Measurements from ENCODE around the gene KCNQ5. TPM values are rescaled to one million over a fixed set of nuclear protein-coding genes. Genes with fewer than 3 reads are reported as not detected.
A peak's percentile ranks its signal among the peaks of the same experiment; 100 is the strongest.

The KCNQ5 gene
- total RNA-seq, 1 experiment from 2014 or later = 7.8 TPM

- no peak for DNase-seq
- no peak overlapping the region for H3K4me3 ChIP-seq
- peaks cover 5% of the 10 kb centered on the region; the same call in 1 of the 2 replicates for H3K36me3 ChIP-seq
- no peaks in the 10 kb centered on the region for H3K27me3 ChIP-seq
- H3K9me3 ChIP-seq = no peaks in the 10 kb centered on the region
Measured at GRCh38 chr6:72627539-72627938, 5.7 kb downstream of the KCNQ5 start.

- no peak for DNase-seq
Measured at GRCh38 chr6:72631480-72631879, 9.6 kb downstream of the KCNQ5 start.

DNA sequence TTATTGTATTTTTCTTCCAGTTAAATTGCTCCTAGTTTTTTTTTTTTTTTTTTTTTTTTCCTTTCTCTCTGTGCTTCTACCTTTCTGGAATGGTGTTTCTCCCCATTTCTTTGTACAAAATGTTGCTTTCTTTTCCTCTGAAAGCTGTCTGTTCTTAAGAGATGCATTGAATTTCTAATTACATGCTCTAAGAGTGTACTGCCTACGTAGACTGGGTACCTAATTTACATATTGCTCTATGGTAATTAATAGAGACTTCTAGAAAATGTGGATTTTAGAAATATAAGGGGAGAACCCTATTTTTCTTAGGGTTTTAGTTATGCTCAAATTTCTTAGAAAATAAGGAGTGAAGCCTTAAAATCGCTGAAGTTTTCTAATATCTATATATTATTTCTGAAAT lies 13.8 kb downstream of the KCNQ5 start:
- Histone ChIP-seq H3K27me3 (no peaks in the 10 kb centered on the region), H3K36me3 (no peaks in the 10 kb centered on the region; the same call in 1 of the 2 replicates)
- no peak for DNase-seq

More at GRCh38 chr6:72631480-72631879, 9.6 kb downstream of the KCNQ5 start:
- no peaks in the 10 kb centered on the region for H3K9me3 ChIP-seq
- H3K4me3 ChIP-seq = no peak overlapping the region
- no peaks in the 10 kb centered on the region; the same call in 1 of the 2 replicates for H3K36me3 ChIP-seq
- no peaks in the 10 kb centered on the region for H3K27me3 ChIP-seq

DNA sequence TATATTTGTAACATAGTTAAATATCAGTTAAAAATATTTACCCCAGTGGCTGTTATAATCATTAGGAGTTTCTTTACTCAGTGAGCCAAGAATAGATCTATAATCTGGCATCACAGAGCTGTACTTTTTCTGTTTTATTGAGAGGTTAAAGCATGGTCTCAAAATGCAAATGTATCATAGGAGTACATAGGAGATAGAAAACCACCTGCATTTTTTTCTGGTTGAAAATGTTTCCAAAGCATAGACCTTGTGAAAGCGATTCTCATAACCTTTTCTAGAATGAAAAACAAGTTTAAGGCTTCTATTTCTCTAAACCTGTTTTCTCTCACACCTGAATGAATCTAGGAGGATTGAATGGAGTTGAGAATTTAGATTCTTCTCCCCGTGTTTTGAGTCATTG lies 14.4 kb downstream of the KCNQ5 start:
- Histone ChIP-seq H3K27me3 (no peaks in the 10 kb centered on the region), H3K4me3 (no peak overlapping the region), H3K9me3 (no peaks in the 10 kb centered on the region), H3K36me3 (no peaks in the 10 kb centered on the region; the same call in none of the 2 replicates)
- DNase-seq = no peak

More for the DNA sequence above, 13.8 kb downstream of the KCNQ5 start:
- Histone ChIP-seq H3K4me3 (no peak overlapping the region), H3K9me3 (no peaks in the 10 kb centered on the region)

DNA sequence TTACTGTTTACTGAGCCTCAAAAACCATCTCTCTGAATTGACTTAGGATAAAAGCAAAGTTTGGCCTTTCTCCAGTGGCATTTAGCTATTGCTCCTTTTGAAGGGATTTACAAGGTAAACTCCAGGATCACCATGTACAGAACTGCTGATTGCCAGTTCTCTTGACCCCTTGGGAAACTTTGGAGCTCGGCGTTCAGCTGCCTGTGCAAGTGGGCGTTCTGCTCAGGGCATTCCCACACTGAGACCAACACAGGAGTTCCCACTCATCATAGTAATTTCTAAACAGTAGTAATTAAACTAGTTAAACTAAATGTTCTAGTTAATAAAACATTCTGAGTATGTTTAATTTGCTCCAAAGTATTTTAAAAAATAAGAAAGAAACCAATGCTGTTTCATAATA lies 14.9 kb downstream of the KCNQ5 start:
- Histone ChIP-seq H3K27me3 (no peaks in the 10 kb centered on the region), H3K4me3 (no peak overlapping the region), H3K36me3 (no peaks in the 10 kb centered on the region; the same call in none of the 2 replicates)

GRCh38 chr6:72639920-72640614 lies 18.2 kb downstream of the KCNQ5 start:
- Histone ChIP-seq H3K36me3 (no peaks in the 10 kb centered on the region; the same call in 1 of the 2 replicates), H3K4me3 (no peak overlapping the region), H3K27me3 (no peaks in the 10 kb centered on the region), H3K9me3 (no peaks in the 10 kb centered on the region)
- no peak for DNase-seq

More for the DNA sequence above, 14.9 kb downstream of the KCNQ5 start:
- no peaks in the 10 kb centered on the region for H3K9me3 ChIP-seq
- DNase-seq = no peak

GRCh38 chr6:72640615-72640930 lies 18.7 kb downstream of the KCNQ5 start:
- Histone ChIP-seq H3K27me3 (no peaks in the 10 kb centered on the region), H3K9me3 (no peaks in the 10 kb centered on the region), H3K4me3 (no peak overlapping the region), H3K36me3 (no peaks in the 10 kb centered on the region; the same call in 1 of the 2 replicates)
- no peak for DNase-seq

DNA sequence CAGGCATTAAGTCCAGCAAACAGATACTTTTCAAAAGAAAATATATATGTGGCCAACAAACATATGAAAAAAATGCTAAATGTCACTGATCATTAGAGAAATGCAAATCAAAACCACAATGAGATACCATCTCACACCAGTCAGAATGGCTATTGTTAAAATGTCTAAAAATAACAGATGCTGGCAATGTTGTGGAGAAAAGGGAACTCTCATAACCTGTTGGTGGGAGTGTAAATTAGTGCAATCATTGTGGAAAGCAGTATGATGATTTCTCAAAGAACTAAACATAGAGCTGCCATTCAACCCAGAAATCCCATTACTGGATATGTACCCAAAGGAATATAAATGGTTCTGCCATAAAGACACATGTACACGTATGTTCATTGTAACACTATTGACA lies 20.6 kb downstream of the KCNQ5 start:
- Histone ChIP-seq H3K27me3 (no peaks in the 10 kb centered on the region), H3K9me3 (no peaks in the 10 kb centered on the region), H3K36me3 (peaks cover 3% of the 10 kb centered on the region; the same call in 1 of the 2 replicates), H3K4me3 (no peak overlapping the region)
- DNase-seq = no peak

GRCh38 chr6:72643214-72643613 lies 21.4 kb downstream of the KCNQ5 start:
- no peaks in the 10 kb centered on the region for H3K27me3 ChIP-seq
- DNase-seq = no peak
- no peaks in the 10 kb centered on the region for H3K9me3 ChIP-seq
- H3K4me3 ChIP-seq = no peak overlapping the region
- peaks cover 3% of the 10 kb centered on the region; the same call in 1 of the 2 replicates for H3K36me3 ChIP-seq

DNA sequence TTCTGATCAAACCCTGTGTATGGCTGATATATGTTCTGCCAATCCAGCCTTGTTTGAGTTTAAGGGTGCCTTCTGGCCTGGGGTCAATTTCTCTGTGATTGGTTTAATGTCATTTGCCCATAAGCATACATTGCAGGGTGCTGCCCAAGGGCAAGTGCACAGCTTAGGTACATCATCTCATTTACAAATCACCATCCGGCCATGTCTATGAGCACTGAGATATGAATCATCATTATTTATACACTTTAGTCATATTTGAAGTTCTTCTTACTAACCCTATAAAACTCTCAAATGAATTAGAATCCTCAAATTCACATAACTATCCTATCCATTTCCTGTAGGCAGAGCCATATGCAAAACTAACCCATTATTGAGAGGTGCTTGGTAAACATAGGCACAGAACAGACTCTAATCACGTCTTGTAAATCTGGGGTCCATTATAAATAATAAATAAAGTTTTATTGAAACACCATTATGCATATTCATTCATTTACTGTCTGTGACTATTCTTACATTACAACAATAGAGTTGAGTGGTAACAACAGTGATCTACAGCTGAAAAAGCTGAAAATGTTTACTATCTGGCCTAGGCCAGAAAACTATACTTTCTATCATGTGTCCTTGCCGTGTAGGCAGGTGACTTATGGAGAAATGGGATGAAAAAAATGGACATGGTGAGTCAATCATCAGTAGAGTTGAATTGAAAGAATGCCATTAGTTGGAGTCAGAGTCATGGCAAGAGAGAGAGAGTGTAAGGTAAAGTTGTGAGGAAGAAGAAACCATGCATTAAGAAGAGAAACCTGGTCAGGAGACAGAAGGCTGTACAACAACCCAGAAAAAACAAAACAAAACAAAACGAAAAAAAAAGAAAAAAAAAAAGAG lies 25.0 kb downstream of the KCNQ5 start:
- H3K4me3 ChIP-seq = no peak overlapping the region
- H3K9me3 ChIP-seq = no peaks in the 10 kb centered on the region
- DNase-seq = no peak
- H3K27me3 ChIP-seq = no peaks in the 10 kb centered on the region
- peaks cover 3% of the 10 kb centered on the region; the same call in 1 of the 2 replicates for H3K36me3 ChIP-seq

DNA sequence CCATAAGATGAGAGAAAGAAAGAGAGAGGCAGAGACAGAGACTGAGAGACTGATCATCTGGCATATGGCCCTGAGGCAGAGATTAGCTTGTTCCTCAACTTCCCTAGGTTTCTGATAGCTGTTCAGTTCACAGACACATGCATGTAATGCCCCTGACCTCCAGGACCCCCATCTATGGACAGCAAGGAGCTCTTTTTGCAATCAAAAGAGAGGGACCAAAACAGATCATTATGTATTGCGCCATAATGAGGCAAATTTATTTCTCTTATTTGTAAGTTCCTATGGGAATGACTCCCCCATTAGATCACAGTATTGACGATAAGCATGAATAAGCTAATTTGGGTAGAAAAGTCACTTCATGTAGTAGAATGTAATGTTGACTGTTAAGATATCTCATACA lies 25.6 kb downstream of the KCNQ5 start:
- Histone ChIP-seq H3K27me3 (no peaks in the 10 kb centered on the region), H3K9me3 (no peaks in the 10 kb centered on the region), H3K4me3 (no peak overlapping the region), H3K36me3 (peaks cover 3% of the 10 kb centered on the region; the same call in 1 of the 2 replicates)
- no peak for DNase-seq

- Histone ChIP-seq H3K9me3 (no peaks in the 10 kb centered on the region), H3K36me3 (peaks cover 3% of the 10 kb centered on the region; the same call in 1 of the 2 replicates), H3K4me3 (no peak overlapping the region), H3K27me3 (no peaks in the 10 kb centered on the region)
- DNase-seq = peak; percentile 47
Measured at GRCh38 chr6:72649032-72649984, 27.4 kb downstream of the KCNQ5 start.

DNA sequence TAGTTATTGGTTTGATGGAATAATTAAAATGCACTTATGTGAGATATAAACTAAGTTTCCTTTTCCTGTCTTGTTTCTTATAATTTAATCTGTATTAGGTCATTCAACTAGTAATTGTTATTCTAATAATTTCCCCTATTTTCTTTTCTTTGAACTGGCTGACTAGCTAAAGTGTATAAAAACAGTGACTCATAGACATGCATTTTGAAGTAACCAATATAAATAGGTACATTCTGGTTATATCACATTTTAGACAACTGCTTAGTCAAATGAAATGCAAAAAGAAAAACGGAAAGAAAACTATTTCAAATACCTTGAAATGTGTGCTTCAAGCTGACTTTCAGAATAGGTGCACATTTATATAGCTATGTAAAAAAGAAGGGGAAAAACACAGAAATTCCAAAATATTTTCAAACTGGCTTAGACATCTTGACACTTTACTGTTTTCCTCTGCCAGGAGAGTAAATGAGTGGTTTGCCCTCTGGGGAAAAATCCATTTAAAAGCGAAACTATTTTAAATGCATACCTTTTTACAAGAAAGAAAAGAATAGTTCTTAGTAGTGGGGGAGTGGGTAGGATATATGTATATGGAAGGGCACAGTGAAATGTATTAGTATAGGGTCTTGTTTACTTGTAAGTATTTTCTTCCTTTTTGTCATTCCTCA lies 28.3 kb downstream of the KCNQ5 start:
- no peak for DNase-seq
- Histone ChIP-seq H3K4me3 (peak overlapping the region; percentile 13; the same call in 1 of the 2 replicates), H3K27me3 (no peaks in the 10 kb centered on the region), H3K9me3 (no peaks in the 10 kb centered on the region), H3K36me3 (peaks cover 3% of the 10 kb centered on the region; the same call in 1 of the 2 replicates)

DNA sequence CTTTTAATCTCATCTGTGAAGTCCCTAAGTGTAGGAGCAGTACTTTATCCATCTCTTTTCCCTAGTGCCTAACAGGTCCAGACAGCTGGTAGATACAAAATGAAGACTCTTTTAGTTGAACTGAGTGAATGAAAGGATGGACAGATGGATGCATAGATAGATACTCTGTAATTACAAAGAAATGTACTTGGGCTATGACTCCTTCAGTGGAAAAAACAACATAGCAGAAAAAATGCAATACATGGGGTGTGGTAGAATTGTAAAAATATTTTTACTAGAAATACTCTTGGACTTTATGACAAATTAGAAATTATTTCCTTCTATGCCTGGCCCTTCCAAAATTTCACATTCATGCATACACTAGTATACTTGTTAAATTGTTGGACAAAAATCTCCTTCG lies 29.3 kb downstream of the KCNQ5 start:
- Histone ChIP-seq H3K9me3 (no peaks in the 10 kb centered on the region), H3K27me3 (no peaks in the 10 kb centered on the region), H3K36me3 (peaks cover 3% of the 10 kb centered on the region; the same call in 1 of the 2 replicates), H3K4me3 (no peak overlapping the region)
- no peak for DNase-seq

GRCh38 chr6:72651967-72652956 lies 30.4 kb downstream of the KCNQ5 start:
- Histone ChIP-seq H3K4me3 (no peak overlapping the region), H3K36me3 (no peaks in the 10 kb centered on the region; the same call in 1 of the 2 replicates), H3K27me3 (no peaks in the 10 kb centered on the region), H3K9me3 (no peaks in the 10 kb centered on the region)
- DNase-seq = no peak
